Measurements from ENCODE around the gene MYO9B. TPM values are rescaled to one million over a fixed set of nuclear protein-coding genes. Genes with fewer than 3 reads are reported as not detected.

MYO9B gene
- total and polyA plus RNA-seq, 9 of the 15 experiments (the other 6 are each of a cell fraction or from before 2014, with no cell fraction given), result 2.4 to 77.6 (median 23.0) TPM

- TF ChIP-seq AFF4 (CRISPR knock-in tag; IDR thresholded peaks at IDR 0.05), result 0 out of 2 replicates have a peak, but pooled peaks have one; percentile 43
- no peak for TF ChIP-seq ILK (tag; IDR thresholded peaks at IDR 0.05; ENCODE audit: borderline replicate concordance, low read depth)
- no peak for TF ChIP-seq RFX7 (CRISPR knock-in tag; IDR thresholded peaks at IDR 0.05)
- no peak for TF ChIP-seq HEY1 (CRISPR knock-in tag; IDR thresholded peaks at IDR 0.05; ENCODE audit: borderline replicate concordance)
- TF ChIP-seq HDAC2 (IDR thresholded peaks at IDR 0.05), result peak; percentile 65; the same call in 1 of the 2 replicates
- TF ChIP-seq TCFL5 (CRISPR knock-in tag; conservative IDR thresholded peaks at IDR 0.05), result no peak
- no peak for TF ChIP-seq HINFP (tag; conservative IDR thresholded peaks at IDR 0.05; ENCODE audit: low read depth)
- TF ChIP-seq EGR1 (conservative IDR thresholded peaks at IDR 0.05), result peak; percentile 78
- no peak for TF ChIP-seq NFE2L1 (tag; IDR thresholded peaks at IDR 0.05; ENCODE audit: borderline replicate concordance, low read depth)
- peak; percentile 95 for TF ChIP-seq ARID4B (CRISPR knock-in tag; IDR thresholded peaks at IDR 0.05)
- no peak for TF ChIP-seq TSC22D4 (tag; IDR thresholded peaks at IDR 0.05)
- TF ChIP-seq E2F6 (IDR thresholded peaks at IDR 0.05; ENCODE audit: borderline replicate concordance in 1 of 2, extremely low read depth in 1 of 2, insufficient read depth in 1 of 2, insufficient read length in 1 of 2, low read depth in 1 of 2, low read length in 1 of 2, poor library complexity in 1 of 2, severe bottlenecking in 1 of 2), result peak; percentile 38 to 68
Observed at GRCh38 chr19:17215127-17215971, 139.8 kb downstream of the MYO9B start, which contains the start of gene USE1 (continued).
